GDM1 (cell line): ENCODE data around the gene PIGL.
"Not testable (repeated sequence)": the region's sequence is repeated elsewhere in the genome, so short reads cannot be mapped to it uniquely, and the experiment has no call there.

Experiments
- DNase-seq: peaks from one replicate; lab custom pipeline; 2025; lab: John Stamatoyannopoulos, UW

PIGL gene

GRCh38 chr17:16312061-16312460, 95.1 kb downstream of the PIGL start:
- not testable (repeated sequence) for DNase-seq

GRCh38 chr17:16313139-16314090, 96.4 kb downstream of the PIGL start:
- no peak for DNase-seq

GRCh38 chr17:16314189-16314588, 97.2 kb downstream of the PIGL start:
- no peak for DNase-seq

- no peak for DNase-seq
These were observed 97.8 kb downstream of the PIGL start for GRCh38 chr17:16314859-16315258.

- DNase-seq = no peak
These were observed 103.0 kb downstream of the PIGL start for GRCh38 chr17:16319969-16320368.

GRCh38 chr17:16322636-16323035, 105.6 kb downstream of the PIGL start:
- DNase-seq = no peak

GRCh38 chr17:16325964-16326363, 109.0 kb downstream of the PIGL start:
- no peak for DNase-seq

GRCh38 chr17:16327018-16327417, 110.0 kb downstream of the PIGL start:
- DNase-seq = no peak

GRCh38 chr17:16328997-16329396, 112.0 kb downstream of the PIGL start:
- DNase-seq = no peak

- no peak for DNase-seq
These were observed 112.7 kb downstream of the PIGL start for GRCh38 chr17:16329519-16330271.

- DNase-seq = no peak
These were observed 121.4 kb downstream of the PIGL start for GRCh38 chr17:16338391-16338790.

GRCh38 chr17:16339402-16339801, 122.4 kb downstream of the PIGL start:
- DNase-seq = no peak

GRCh38 chr17:16339959-16340358, 122.9 kb downstream of the PIGL start:
- no peak for DNase-seq

GRCh38 chr17:16342979-16343378, 126.0 kb downstream of the PIGL start:
- no peak for DNase-seq

- no peak for DNase-seq
These were observed 126.6 kb downstream of the PIGL start for GRCh38 chr17:16343569-16343968.

GRCh38 chr17:16345565-16345964, 128.6 kb downstream of the PIGL start:
- DNase-seq = no peak

- DNase-seq = no peak
These were observed 129.8 kb downstream of the PIGL start for GRCh38 chr17:16346721-16347271.

- DNase-seq = no peak
These were observed 131.6 kb downstream of the PIGL start for GRCh38 chr17:16348586-16348985.

GRCh38 chr17:16349431-16349830, 132.4 kb downstream of the PIGL start:
- no peak for DNase-seq

- no peak for DNase-seq
These were observed 134.8 kb downstream of the PIGL start for GRCh38 chr17:16351831-16352230.

GRCh38 chr17:16352303-16352666, 135.3 kb downstream of the PIGL start:
- DNase-seq = no peak

- peak; percentile 54 for DNase-seq
These were observed 135.8 kb downstream of the PIGL start for GRCh38 chr17:16352667-16353316.
